Right atrium auricular region (tissue), 2 donors: ENCODE measurements around the gene INHBB. TPM values are rescaled to one million over a fixed set of nuclear protein-coding genes. Genes with fewer than 3 reads are reported as not detected.

Experiments used
- DNase-seq: peaks from one replicate; pipeline ENCODE4 v3.0.0-alpha.2; 2019; ENCODE audit warnings: low spot score
- H3K27ac ChIP-seq, 2 donors: fragments of 200-600 bp; sonication (generic); 1 replicate in 1 of 2; 2 replicates in 1 of 2; pipeline ENCODE4 v1.5.1; 2016 to 2019
- H3K27me3 ChIP-seq, 2 donors: fragments of 200-600 bp; sonication (generic); one replicate each; pipeline versions ENCODE4 v1.5.1 to v1.6.0; 2017 to 2019
- H3K36me3 ChIP-seq: fragments of 200-600 bp; sonication (generic); one replicate; pipeline ENCODE4 v1.5.1; 2016
- H3K4me1 ChIP-seq, 2 donors: fragments of 200-600 bp; sonication (generic); one replicate each; pipeline versions ENCODE4 v1.5.1 to v1.6.0; 2017 to 2019
- H3K4me3 ChIP-seq, 2 donors: fragments of 200-600 bp; sonication (generic); 1 replicate in 1 of 2; 2 replicates in 1 of 2; pipeline ENCODE4 v1.5.1; 2017 to 2019; ENCODE audit warnings: mild to moderate bottlenecking in 1 of 2, moderate library complexity in 1 of 2
- H3K9me3 ChIP-seq, 2 donors: fragments of 200-600 bp; sonication (generic); one replicate each; pipeline ENCODE4 v1.5.1; 2019
- CTCF ChIP-seq, 2 donors: fragments of 200-600 bp; sonication (generic); IDR thresholded peaks; one replicate each; pipeline ENCODE4 v1.5.1; 2019; ENCODE audit warnings: antibody characterized with exemption in 2 of 2
- total RNA-seq, 2 donors: library from RNA; depleted of rRNA; stranded (reverse); fragments of >200 nt; gene quantifications; one replicate each; pipeline ENCODE4 v1.1.0, GENCODE V29; 2016

Gene INHBB
- total RNA-seq, 2 donors from 2014 or later, result 0.74 to 5.9 TPM

GRCh38 chr2:120301284-120301683 lies 44.7 kb upstream of the INHBB start:
- no peak overlapping the region for H3K27ac ChIP-seq
- peaks cover 26% of the 10 kb centered on the region for H3K36me3 ChIP-seq
- H3K9me3 ChIP-seq, result no peaks in the 10 kb centered on the region

GRCh38 chr2:120302301-120302700 lies 43.6 kb upstream of the INHBB start:
- no peak for DNase-seq
- no peaks in the 10 kb centered on the region for H3K4me1 ChIP-seq
- no peaks in the 10 kb centered on the region for H3K9me3 ChIP-seq
- H3K36me3 ChIP-seq, result peaks cover 26% of the 10 kb centered on the region
- H3K27me3 ChIP-seq, result no peaks in the 10 kb centered on the region
- no peak for TF ChIP-seq CTCF (IDR thresholded peaks at IDR 0.05)
- no peak overlapping the region for H3K4me3 ChIP-seq
- H3K27ac ChIP-seq, result no peak overlapping the region

More at GRCh38 chr2:120301284-120301683, 44.7 kb upstream of the INHBB start:
- Histone ChIP-seq H3K27me3 (no peaks in the 10 kb centered on the region), H3K4me1 (no peaks in the 10 kb centered on the region), H3K4me3 (no peak overlapping the region)
- no peak for DNase-seq
- no peak for TF ChIP-seq CTCF (IDR thresholded peaks at IDR 0.05)

- Histone ChIP-seq H3K36me3 (peaks cover 26% of the 10 kb centered on the region), H3K27me3 (no peaks in the 10 kb centered on the region), H3K4me3 (no peak overlapping the region), H3K9me3 (no peaks in the 10 kb centered on the region), H3K4me1 (no peaks in the 10 kb centered on the region), H3K27ac (no peak overlapping the region)
- no peak for TF ChIP-seq CTCF (IDR thresholded peaks at IDR 0.05)
- DNase-seq, result no peak
Observed at GRCh38 chr2:120303177-120303576, 42.8 kb upstream of the INHBB start.

GRCh38 chr2:120305296-120305695 lies 40.6 kb upstream of the INHBB start:
- Histone ChIP-seq H3K27me3 (no peaks in the 10 kb centered on the region), H3K9me3 (no peaks in the 10 kb centered on the region), H3K36me3 (peaks cover 13% of the 10 kb centered on the region), H3K4me3 (no peak overlapping the region), H3K27ac (no peak overlapping the region), H3K4me1 (no peaks in the 10 kb centered on the region)
- TF ChIP-seq CTCF (IDR thresholded peaks at IDR 0.05), result peak in 1 of 2 donors; percentile 34
- no peak for DNase-seq

GRCh38 chr2:120305937-120306490 lies 39.9 kb upstream of the INHBB start:
- no peak for DNase-seq
- no peaks in the 10 kb centered on the region for H3K27me3 ChIP-seq
- no peak overlapping the region for H3K27ac ChIP-seq
- no peak overlapping the region for H3K4me3 ChIP-seq
- no peak for TF ChIP-seq CTCF (IDR thresholded peaks at IDR 0.05)
- H3K36me3 ChIP-seq, result peaks cover 9% of the 10 kb centered on the region
- H3K4me1 ChIP-seq, result no peaks in the 10 kb centered on the region
- H3K9me3 ChIP-seq, result no peaks in the 10 kb centered on the region

- no peak for TF ChIP-seq CTCF (IDR thresholded peaks at IDR 0.05)
- no peaks in the 10 kb centered on the region for H3K9me3 ChIP-seq
- peaks cover 0 to 1% of the 10 kb centered on the region in 2 donors for H3K4me1 ChIP-seq
- no peak for DNase-seq
- no peak overlapping the region for H3K4me3 ChIP-seq
- no peaks in the 10 kb centered on the region for H3K27me3 ChIP-seq
- peaks cover 9% of the 10 kb centered on the region for H3K36me3 ChIP-seq
- no peak overlapping the region for H3K27ac ChIP-seq
Observed at GRCh38 chr2:120307482-120307881, 38.5 kb upstream of the INHBB start.
